Fibroblast of skin of back (primary cell): ENCODE measurements around the gene FUT1.
"Not testable (repeated sequence)": the region's sequence is repeated elsewhere in the genome, so short reads cannot be mapped to it uniquely, and the experiment has no call there.

Source experiments
- DNase-seq: peaks from one replicate; pipeline ENCODE4 v3.0.0-alpha.2; 2013

FUT1 gene

GRCh38 chr19:48740164-48740972 is 12.1 kb downstream of the FUT1 start, which contains the start of gene RASIP1:
RASIP1 (minus strand) TSS chr19:48740610; CDS start chr19:48740282, 328 bp downstream.
- no peak for DNase-seq

GRCh38 chr19:48739404-48740163 is 12.9 kb downstream of the FUT1 start:
- no peak for DNase-seq

GRCh38 chr19:48738557-48739403 is 13.7 kb downstream of the FUT1 start:
- peak; percentile 76 for DNase-seq

- DNase-seq, result no peak
Observed at GRCh38 chr19:48737360-48737998, 15.0 kb downstream of the FUT1 start.

GRCh38 chr19:48735031-48735615 is 17.3 kb downstream of the FUT1 start:
- peak; percentile 53 for DNase-seq

GRCh38 chr19:48734625-48735024 is 17.8 kb downstream of the FUT1 start:
- DNase-seq, result no peak

- no peak for DNase-seq
Observed at GRCh38 chr19:48731452-48731851, 21.0 kb downstream of the FUT1 start.

GRCh38 chr19:48728911-48729664 is 23.4 kb downstream of the FUT1 start:
- no peak for DNase-seq

GRCh38 chr19:48726556-48726955 is 25.9 kb downstream of the FUT1 start:
- no peak for DNase-seq

GRCh38 chr19:48724796-48725753 is 27.4 kb downstream of the FUT1 start:
- DNase-seq, result peak; percentile 96

- no peak for DNase-seq
Observed at GRCh38 chr19:48722196-48722708, 30.2 kb downstream of the FUT1 start.

GRCh38 chr19:48720613-48721296 is 31.7 kb downstream of the FUT1 start:
- peak; percentile 100 for DNase-seq

- DNase-seq, result no peak
Observed at GRCh38 chr19:48720251-48720612, 32.2 kb downstream of the FUT1 start.

- DNase-seq, result no peak
Observed at GRCh38 chr19:48719263-48720171, 32.9 kb downstream of the FUT1 start, which contains the start of gene MAMSTR. MAMSTR (minus strand) TSS chr19:48719725; CDS start chr19:48719031, 694 bp downstream.

GRCh38 chr19:48718711-48719231 is 33.7 kb downstream of the FUT1 start:
- DNase-seq, result no peak

GRCh38 chr19:48718106-48718505 is 34.3 kb downstream of the FUT1 start:
- not testable (repeated sequence) for DNase-seq

- DNase-seq, result peak; percentile 54
Observed at GRCh38 chr19:48716562-48717291, 35.7 kb downstream of the FUT1 start.
